K562 (cell line): ENCODE data around the gene ATAD5. TPM values are rescaled to one million over a fixed set of nuclear protein-coding genes. Genes with fewer than 3 reads are reported as not detected.

Source experiments
- CBX1 ChIP-seq: sonication (generic); IDR thresholded peaks from 2 replicates; pipeline ENCODE4 v1.6.1; 2016; ENCODE audit warnings: antibody characterized with exemption, low read depth, mild to moderate bottlenecking
- FOXA3 ChIP-seq, 2 experiments: fragments of 450-650 bp in 1 of 2; sonication (generic) in 1 of 2; formaldehyde crosslinking; IDR thresholded peaks in 1 of 2; conservative IDR thresholded peaks in 1 of 2; 2 replicates each; pipeline versions ENCODE4 v1.4.0 to v1.8.0; 2020 to 2022; ENCODE audit warnings: mild to moderate bottlenecking in 2 of 2, missing genetic modification reagents in 1 of 2
- JUND ChIP-seq, 2 experiments: IDR thresholded peaks; 2 replicates in 1 of 2; 3 replicates in 1 of 2; pipeline ENCODE4 v1.6.1; 2011; ENCODE audit warnings: borderline replicate concordance in 2 of 2, low read depth in 2 of 2, low read length in 2 of 2, improper control_type of control experiment in 1 of 2, missing biosample characterization in 1 of 2, missing genetic modification characterization in 1 of 2, missing genetic modification reagents in 1 of 2
- MAFG ChIP-seq: fragments of 450-650 bp; conservative IDR thresholded peaks from 2 replicates; pipeline ENCODE4 v1.6.1; 2016; ENCODE audit warnings: missing genetic modification characterization, missing compliant biosample characterization
- NCOA1 ChIP-seq: fragments of 450-650 bp; IDR thresholded peaks from 2 replicates; pipeline ENCODE4 v1.6.1; 2016; ENCODE audit warnings: low read depth
- PCBP1 ChIP-seq: fragments of 200-400 bp; formaldehyde crosslinking; IDR thresholded peaks from 2 replicates; pipeline ENCODE4 v1.6.1; 2018; ENCODE audit warnings: mild to moderate bottlenecking, low read depth, low read length; ENCODE audit not compliant: poor library complexity, severe bottlenecking
- POLR2A ChIP-seq: fragments of 450-650 bp; conservative IDR thresholded peaks from 2 replicates; pipeline ENCODE4 v1.6.1; 2016
- PYGO2 ChIP-seq: fragments of 450-650 bp; IDR thresholded peaks from 2 replicates; pipeline ENCODE4 v1.6.1; 2016; ENCODE audit warnings: mild to moderate bottlenecking, missing genetic modification characterization, moderate library complexity, missing compliant biosample characterization
- SMARCA4 ChIP-seq: fragments of 450-650 bp; IDR thresholded peaks from 2 replicates; pipeline ENCODE4 v1.6.1; 2016
- XRCC5 ChIP-seq: fragments of 200-400 bp; formaldehyde crosslinking; IDR thresholded peaks from 2 replicates; pipeline ENCODE4 v1.6.1; 2017; ENCODE audit warnings: low read depth, mild to moderate bottlenecking, low read length
- ZNF140 ChIP-seq: fragments of 250-450 bp; sonication (Bioruptor Pico); IDR thresholded peaks from 2 replicates; pipeline ENCODE4 v1.8.0; 2021; ENCODE audit warnings: moderate library complexity, mild to moderate bottlenecking, inconsistent platforms
- polyA plus RNA-seq, 8 experiments: library from polyadenylated mRNA; depleted of rRNA in 4 of 8; stranded (reverse) in 5 of 8; unstranded in 3 of 8; fragments of >200 nt; fragmentation: Nextera tagmentation in 2 of 8; fragmentation: Illumina TruSeq in 1 of 8; extraction: Ambion mirVana in 2 of 8; extraction: Trizol in 1 of 8; gene quantifications; 2 replicates each; pipeline versions ENCODE4 v1.2.1 to v1.2.3, GENCODE V29; 2011 to 2014; ENCODE audit warnings: inconsistent platforms in 1 of 8, missing spikeins in 1 of 8
- total RNA-seq, 7 experiments: library from RNA; depleted of rRNA in 6 of 7; stranded (reverse); fragments of >200 nt in 6 of 7; fragmentation: Illumina TruSeq in 2 of 7; extraction: Trizol in 2 of 7; gene quantifications; 2 replicates each; pipeline versions ENCODE4 v1.2.1 to v1.2.3, GENCODE V29; 2011 to 2021; ENCODE audit warnings: low replicate concordance in 1 of 7
- TF ChIP-seq, protein P1 (sequence below): fragments of 250-450 bp; sonication (Bioruptor Pico); IDR thresholded peaks from 2 replicates; pipeline ENCODE4 v1.5.0; 2020; ENCODE audit warnings: mild to moderate bottlenecking
- TF ChIP-seq, protein P2 (sequence below), 2 experiments: fragments of 450-650 bp; conservative IDR thresholded peaks; 2 replicates each; pipeline ENCODE4 v1.6.1; 2017; ENCODE audit warnings: mild to moderate bottlenecking in 2 of 2, moderate library complexity in 2 of 2
- TF ChIP-seq, protein P3 (sequence below), 2 experiments: IDR thresholded peaks; 2 replicates each; pipeline ENCODE4 v1.6.1; 2011; ENCODE audit warnings: borderline replicate concordance in 1 of 2, control low read depth in 1 of 2, low read depth in 1 of 2, low read length in 1 of 2, mild to moderate bottlenecking in 1 of 2, mixed read lengths in 1 of 2, moderate library complexity in 1 of 2; ENCODE audit not compliant: insufficient read depth in 1 of 2, insufficient read length in 1 of 2, poor library complexity in 1 of 2, severe bottlenecking in 1 of 2; ENCODE audit errors: extremely low read depth in 1 of 2
- TF ChIP-seq, protein P4 (sequence below): IDR thresholded peaks from 3 replicates; pipeline ENCODE4 v1.6.1; 2011; ENCODE audit warnings: borderline replicate concordance, mild to moderate bottlenecking, moderate library complexity; ENCODE audit not compliant: insufficient read length; ENCODE audit errors: extremely low read depth
- TF ChIP-seq, protein P5 (sequence below): fragments of 250-450 bp; sonication (Bioruptor Pico); IDR thresholded peaks from 2 replicates; pipeline ENCODE4 v1.9.0; 2021; ENCODE audit warnings: mild to moderate bottlenecking, inconsistent platforms

Gene ATAD5
- total and polyA plus RNA-seq, 9 of the 15 experiments (the other 6 are each of a cell fraction or from before 2014, with no cell fraction given) = 4.6 to 25.6 (median 19.5) TPM

DNA sequence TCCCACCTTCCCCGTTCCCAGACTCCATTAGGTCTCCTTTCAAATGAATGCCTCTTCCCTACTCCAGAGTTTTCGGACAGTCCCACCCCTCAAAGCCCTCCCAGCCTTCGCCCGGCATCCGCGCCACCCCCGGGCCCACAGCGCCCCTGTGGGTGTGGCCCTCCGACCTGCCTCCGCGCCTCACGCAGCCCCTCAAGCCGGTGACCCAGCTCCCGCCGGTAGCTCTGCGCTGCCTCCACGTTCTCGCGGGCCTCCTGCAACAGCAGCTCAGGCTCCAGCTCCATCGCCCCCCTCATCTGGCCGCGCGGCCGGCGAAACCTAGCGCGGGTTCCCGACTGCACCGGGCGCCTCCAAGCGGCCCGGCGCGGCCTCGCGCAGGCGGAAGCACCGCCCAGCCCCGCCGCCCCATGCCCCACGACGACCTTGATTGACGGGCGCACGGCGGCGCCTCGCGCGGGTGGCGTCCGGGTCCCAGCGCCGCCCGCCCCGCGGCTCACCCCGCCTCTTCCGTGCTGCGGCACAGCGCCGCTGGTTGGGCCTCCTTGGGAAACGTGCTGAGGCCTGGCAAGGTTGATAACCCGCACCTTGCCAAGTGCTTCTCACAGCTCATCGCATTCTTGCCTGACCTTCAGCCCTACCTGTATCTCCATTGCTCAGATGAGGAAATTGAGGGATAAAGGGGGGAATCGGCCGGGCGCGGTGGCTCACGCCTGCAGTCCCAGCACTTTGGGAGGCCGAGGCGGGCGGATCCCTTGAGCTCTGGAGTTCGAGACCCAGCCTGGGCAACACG lies 7.2 kb upstream of the ATAD5 start, which contains the start of gene CRLF3 (continued):
- TF ChIP-seq, protein P1, sequence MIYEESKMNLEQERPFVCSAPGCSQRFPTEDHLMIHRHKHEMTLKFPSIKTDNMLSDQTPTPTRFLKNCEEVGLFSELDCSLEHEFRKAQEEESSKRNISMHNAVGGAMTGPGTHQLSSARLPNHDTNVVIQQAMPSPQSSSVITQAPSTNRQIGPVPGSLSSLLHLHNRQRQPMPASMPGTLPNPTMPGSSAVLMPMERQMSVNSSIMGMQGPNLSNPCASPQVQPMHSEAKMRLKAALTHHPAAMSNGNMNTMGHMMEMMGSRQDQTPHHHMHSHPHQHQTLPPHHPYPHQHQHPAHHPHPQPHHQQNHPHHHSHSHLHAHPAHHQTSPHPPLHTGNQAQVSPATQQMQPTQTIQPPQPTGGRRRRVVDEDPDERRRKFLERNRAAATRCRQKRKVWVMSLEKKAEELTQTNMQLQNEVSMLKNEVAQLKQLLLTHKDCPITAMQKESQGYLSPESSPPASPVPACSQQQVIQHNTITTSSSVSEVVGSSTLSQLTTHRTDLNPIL (CRISPR knock-in tag) = no peak
- TF ChIP-seq POLR2A (peak; percentile 90), CBX1 (peak; percentile 86), XRCC5 (peak; percentile 78; the same call in 1 of the 2 replicates), PCBP1 (peak; percentile 57), JUND (IDR thresholded peaks at IDR 0.05; ENCODE audit: borderline replicate concordance, low read depth, low read length) (no peak), JUND (tag; IDR thresholded peaks at IDR 0.05; ENCODE audit: borderline replicate concordance, low read depth, low read length) (peak; percentile 56; the same call in 1 of the 3 replicates), PYGO2 (tag) (no peak), FOXA3 (CRISPR knock-in tag; conservative IDR thresholded peaks at IDR 0.05 in 1 of 2, IDR thresholded peaks at IDR 0.05 in 1 of 2) (no peak), SMARCA4 (peak; percentile 56), NCOA1 (no peak), ZNF140 (CRISPR knock-in tag) (no peak), MAFG (tag) (no peak)
- TF ChIP-seq, protein P2, sequence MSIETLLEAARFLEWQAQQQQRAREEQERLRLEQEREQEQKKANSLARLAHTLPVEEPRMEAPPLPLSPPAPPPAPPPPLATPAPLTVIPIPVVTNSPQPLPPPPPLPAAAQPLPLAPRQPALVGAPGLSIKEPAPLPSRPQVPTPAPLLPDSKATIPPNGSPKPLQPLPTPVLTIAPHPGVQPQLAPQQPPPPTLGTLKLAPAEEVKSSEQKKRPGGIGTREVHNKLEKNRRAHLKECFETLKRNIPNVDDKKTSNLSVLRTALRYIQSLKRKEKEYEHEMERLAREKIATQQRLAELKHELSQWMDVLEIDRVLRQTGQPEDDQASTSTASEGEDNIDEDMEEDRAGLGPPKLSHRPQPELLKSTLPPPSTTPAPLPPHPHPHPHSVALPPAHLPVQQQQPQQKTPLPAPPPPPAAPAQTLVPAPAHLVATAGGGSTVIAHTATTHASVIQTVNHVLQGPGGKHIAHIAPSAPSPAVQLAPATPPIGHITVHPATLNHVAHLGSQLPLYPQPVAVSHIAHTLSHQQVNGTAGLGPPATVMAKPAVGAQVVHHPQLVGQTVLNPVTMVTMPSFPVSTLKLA (conservative IDR thresholded peaks at IDR 0.05) = peak; percentile 40 to 76; a peak in 3 of 4 replicates
- TF ChIP-seq, protein P3, sequence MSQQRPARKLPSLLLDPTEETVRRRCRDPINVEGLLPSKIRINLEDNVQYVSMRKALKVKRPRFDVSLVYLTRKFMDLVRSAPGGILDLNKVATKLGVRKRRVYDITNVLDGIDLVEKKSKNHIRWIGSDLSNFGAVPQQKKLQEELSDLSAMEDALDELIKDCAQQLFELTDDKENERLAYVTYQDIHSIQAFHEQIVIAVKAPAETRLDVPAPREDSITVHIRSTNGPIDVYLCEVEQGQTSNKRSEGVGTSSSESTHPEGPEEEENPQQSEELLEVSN (IDR thresholded peaks at IDR 0.05; ENCODE audit: borderline replicate concordance in 1 of 2, extremely low read depth in 1 of 2, insufficient read depth in 1 of 2, insufficient read length in 1 of 2, low read depth in 1 of 2, low read length in 1 of 2, poor library complexity in 1 of 2, severe bottlenecking in 1 of 2) = peak; percentile 73 to 84
- TF ChIP-seq, protein P4, sequence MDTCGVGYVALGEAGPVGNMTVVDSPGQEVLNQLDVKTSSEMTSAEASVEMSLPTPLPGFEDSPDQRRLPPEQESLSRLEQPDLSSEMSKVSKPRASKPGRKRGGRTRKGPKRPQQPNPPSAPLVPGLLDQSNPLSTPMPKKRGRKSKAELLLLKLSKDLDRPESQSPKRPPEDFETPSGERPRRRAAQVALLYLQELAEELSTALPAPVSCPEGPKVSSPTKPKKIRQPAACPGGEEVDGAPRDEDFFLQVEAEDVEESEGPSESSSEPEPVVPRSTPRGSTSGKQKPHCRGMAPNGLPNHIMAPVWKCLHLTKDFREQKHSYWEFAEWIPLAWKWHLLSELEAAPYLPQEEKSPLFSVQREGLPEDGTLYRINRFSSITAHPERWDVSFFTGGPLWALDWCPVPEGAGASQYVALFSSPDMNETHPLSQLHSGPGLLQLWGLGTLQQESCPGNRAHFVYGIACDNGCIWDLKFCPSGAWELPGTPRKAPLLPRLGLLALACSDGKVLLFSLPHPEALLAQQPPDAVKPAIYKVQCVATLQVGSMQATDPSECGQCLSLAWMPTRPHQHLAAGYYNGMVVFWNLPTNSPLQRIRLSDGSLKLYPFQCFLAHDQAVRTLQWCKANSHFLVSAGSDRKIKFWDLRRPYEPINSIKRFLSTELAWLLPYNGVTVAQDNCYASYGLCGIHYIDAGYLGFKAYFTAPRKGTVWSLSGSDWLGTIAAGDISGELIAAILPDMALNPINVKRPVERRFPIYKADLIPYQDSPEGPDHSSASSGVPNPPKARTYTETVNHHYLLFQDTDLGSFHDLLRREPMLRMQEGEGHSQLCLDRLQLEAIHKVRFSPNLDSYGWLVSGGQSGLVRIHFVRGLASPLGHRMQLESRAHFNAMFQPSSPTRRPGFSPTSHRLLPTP = peak; percentile 12
- TF ChIP-seq, protein P5, sequence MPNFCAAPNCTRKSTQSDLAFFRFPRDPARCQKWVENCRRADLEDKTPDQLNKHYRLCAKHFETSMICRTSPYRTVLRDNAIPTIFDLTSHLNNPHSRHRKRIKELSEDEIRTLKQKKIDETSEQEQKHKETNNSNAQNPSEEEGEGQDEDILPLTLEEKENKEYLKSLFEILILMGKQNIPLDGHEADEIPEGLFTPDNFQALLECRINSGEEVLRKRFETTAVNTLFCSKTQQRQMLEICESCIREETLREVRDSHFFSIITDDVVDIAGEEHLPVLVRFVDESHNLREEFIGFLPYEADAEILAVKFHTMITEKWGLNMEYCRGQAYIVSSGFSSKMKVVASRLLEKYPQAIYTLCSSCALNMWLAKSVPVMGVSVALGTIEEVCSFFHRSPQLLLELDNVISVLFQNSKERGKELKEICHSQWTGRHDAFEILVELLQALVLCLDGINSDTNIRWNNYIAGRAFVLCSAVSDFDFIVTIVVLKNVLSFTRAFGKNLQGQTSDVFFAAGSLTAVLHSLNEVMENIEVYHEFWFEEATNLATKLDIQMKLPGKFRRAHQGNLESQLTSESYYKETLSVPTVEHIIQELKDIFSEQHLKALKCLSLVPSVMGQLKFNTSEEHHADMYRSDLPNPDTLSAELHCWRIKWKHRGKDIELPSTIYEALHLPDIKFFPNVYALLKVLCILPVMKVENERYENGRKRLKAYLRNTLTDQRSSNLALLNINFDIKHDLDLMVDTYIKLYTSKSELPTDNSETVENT (CRISPR knock-in tag) = peak; percentile 49; the same call in 1 of the 2 replicates
